OCI-LY3 (cell line): ENCODE data around the gene RNF121.
"Not testable (repeated sequence)": the region's sequence is repeated elsewhere in the genome, so short reads cannot be mapped to it uniquely, and the experiment has no call there.

Experiments used
- H2AFZ ChIP-seq: fragments of 200-600, 300-600 bp; shearing (Covaris generic); 2 replicates; pipeline ENCODE4 v1.6.0; 2014; ENCODE audit warnings: antibody characterized with exemption, low read depth, low read length
- H3K27ac ChIP-seq: fragments of 200-600, 300-600 bp; sonication (generic); 2 replicates; pipeline ENCODE4 v1.5.1; 2014; ENCODE audit warnings: mild to moderate bottlenecking, low read length, moderate library complexity, mixed read lengths
- H3K27me3 ChIP-seq: fragments of 200-600, 300-600 bp; sonication (generic); 2 replicates; pipeline ENCODE4 v1.6.1; 2014; ENCODE audit warnings: low read depth, low read length, mixed read lengths
- H3K36me3 ChIP-seq: fragments of 200-600, 300-600 bp; sonication (generic); replicated peaks from 2 replicates; pipeline ENCODE3; 2014; ENCODE audit warnings: low read depth, low read length, mixed read lengths
- H3K4me1 ChIP-seq: fragments of 300-600, 200-600 bp; sonication (generic); 2 replicates; pipeline ENCODE4 v1.6.1; 2014; ENCODE audit warnings: low read length, mixed read lengths
- H3K4me2 ChIP-seq: fragments of 200-600, 300-600 bp; sonication (generic); 2 replicates; pipeline ENCODE4 v1.6.1; 2014; ENCODE audit warnings: low read length, mixed read lengths
- H3K4me3 ChIP-seq: fragments of 300-600, 200-600 bp; sonication (generic); 2 replicates; pipeline ENCODE4 v1.5.1; 2014; ENCODE audit warnings: antibody characterized with exemption, mild to moderate bottlenecking, low read length, moderate library complexity
- H3K79me2 ChIP-seq: fragments of 300-600, 200-600 bp; shearing (Covaris generic); 2 replicates; pipeline ENCODE4 v1.6.1; 2014; ENCODE audit warnings: mild to moderate bottlenecking, low read length, mixed read lengths
- H3K9ac ChIP-seq: fragments of 300-600, 200-600 bp; shearing (Covaris generic); 2 replicates; pipeline ENCODE4 v1.6.0; 2014; ENCODE audit warnings: mild to moderate bottlenecking, low read length, moderate library complexity
- H3K9me3 ChIP-seq: fragments of 200-600, 300-600 bp; shearing (Covaris generic); 2 replicates; pipeline ENCODE4 v1.6.1; 2014; ENCODE audit warnings: low read length, mixed read lengths; ENCODE audit not compliant: insufficient read depth
- H4K20me1 ChIP-seq: fragments of 200-600, 300-600 bp; sonication (generic); 2 replicates; pipeline ENCODE4 v1.6.1; 2016; ENCODE audit warnings: low read length, mixed read lengths; ENCODE audit not compliant: insufficient read depth
- EZH2phosphoT487 ChIP-seq: fragments of 200-600 bp; shearing (Covaris generic); IDR thresholded peaks from 2 replicates; pipeline ENCODE4 v1.6.1; 2018; ENCODE audit warnings: antibody characterized with exemption, mixed run types, low read depth
- TF ChIP-seq, protein P1 (sequence below): fragments of 200-600, 300-600 bp; sonication (generic); IDR thresholded peaks from 2 replicates; pipeline ENCODE4 v1.5.1; 2014; ENCODE audit warnings: antibody characterized with exemption, low read length, low read depth

RNF121 gene

DNA sequence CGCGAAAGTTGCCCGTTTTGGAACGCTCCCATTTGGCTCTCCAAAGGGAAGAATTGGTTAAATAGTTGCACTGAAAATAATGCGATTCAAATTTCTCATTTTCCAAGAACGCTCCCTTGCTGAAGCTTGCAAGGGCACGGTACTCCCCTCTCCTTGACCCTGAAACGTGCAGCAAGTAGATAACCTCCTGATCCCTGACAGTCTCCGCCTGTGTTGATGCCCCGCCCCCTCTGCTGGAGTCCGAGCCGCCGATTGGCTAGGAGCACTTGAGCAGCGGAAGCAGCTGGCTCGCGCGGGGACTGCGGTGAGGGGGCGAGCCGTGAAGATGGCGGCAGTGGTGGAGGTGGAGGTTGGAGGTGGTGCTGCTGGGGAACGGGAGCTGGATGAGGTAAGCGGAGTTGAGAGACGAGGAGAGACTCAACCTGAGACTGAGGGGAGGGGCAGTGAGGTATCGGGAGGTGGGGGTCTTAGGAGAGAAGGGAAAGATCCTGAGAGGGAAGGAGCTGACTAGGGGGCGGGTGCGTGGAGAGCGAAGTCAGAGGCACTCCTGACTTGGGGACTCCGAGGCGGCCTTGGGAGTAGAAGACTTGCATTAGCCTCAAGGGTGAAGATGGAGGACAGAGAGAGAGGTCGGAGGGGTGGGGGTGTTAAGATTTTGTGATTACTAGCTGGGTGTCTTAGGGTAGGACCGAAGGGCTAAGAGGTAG is at the start of gene RNF121:
Gene RNF121, plus strand, starts transcription at position 310 of the 707 bp plus-strand sequence. Its CDS starts 16 bp downstream, at position 326.
- H3K27me3 ChIP-seq: no peaks in the 10 kb centered on the region
- peaks cover 11% of the 10 kb centered on the region for H3K36me3 ChIP-seq
- peaks cover 48% of the 10 kb centered on the region for H3K4me1 ChIP-seq
- H3K79me2 ChIP-seq: peaks cover 65% of the 10 kb centered on the region
- peak within 1 kb of the TSS; percentile 74 for H3K27ac ChIP-seq
- TF ChIP-seq, protein P1, sequence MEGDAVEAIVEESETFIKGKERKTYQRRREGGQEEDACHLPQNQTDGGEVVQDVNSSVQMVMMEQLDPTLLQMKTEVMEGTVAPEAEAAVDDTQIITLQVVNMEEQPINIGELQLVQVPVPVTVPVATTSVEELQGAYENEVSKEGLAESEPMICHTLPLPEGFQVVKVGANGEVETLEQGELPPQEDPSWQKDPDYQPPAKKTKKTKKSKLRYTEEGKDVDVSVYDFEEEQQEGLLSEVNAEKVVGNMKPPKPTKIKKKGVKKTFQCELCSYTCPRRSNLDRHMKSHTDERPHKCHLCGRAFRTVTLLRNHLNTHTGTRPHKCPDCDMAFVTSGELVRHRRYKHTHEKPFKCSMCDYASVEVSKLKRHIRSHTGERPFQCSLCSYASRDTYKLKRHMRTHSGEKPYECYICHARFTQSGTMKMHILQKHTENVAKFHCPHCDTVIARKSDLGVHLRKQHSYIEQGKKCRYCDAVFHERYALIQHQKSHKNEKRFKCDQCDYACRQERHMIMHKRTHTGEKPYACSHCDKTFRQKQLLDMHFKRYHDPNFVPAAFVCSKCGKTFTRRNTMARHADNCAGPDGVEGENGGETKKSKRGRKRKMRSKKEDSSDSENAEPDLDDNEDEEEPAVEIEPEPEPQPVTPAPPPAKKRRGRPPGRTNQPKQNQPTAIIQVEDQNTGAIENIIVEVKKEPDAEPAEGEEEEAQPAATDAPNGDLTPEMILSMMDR: no peak
- no peak for TF ChIP-seq EZH2phosphoT487
- 0 out of 2 replicates have a peak, but pooled peaks cover 9% of the 10 kb centered on the region for H4K20me1 ChIP-seq
- no peaks in the 10 kb centered on the region for H3K9me3 ChIP-seq
- peak within 1 kb of the TSS; percentile 70 for H3K9ac ChIP-seq
- peak within 1 kb of the TSS; percentile 88 for H3K4me2 ChIP-seq
- H2AFZ ChIP-seq: peak within 1 kb of the TSS; percentile 55
- peak within 1 kb of the TSS; percentile 84 for H3K4me3 ChIP-seq

DNA sequence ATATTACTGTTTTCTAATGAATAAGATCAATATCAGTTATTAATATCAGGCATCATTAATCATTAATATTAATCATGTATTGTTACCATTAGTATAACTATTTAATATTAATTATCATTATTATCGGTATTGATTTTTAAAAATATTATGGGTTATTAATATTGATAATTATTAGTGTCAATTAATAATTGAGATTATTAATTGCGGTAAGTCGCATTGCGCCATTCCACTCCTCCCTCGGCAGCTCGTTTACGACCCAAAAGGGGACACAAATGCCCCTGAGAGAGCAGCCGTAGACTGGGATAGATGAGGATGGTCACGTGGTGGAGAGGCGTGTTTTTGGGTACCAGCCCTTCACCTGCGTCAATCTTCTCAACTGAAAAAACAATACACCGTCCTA is 43.0 kb upstream of the RNF121 start:
- H3K36me3 ChIP-seq, H3K4me2 ChIP-seq, H3K4me1 ChIP-seq, H2AFZ ChIP-seq, H3K27ac ChIP-seq, H3K9me3 ChIP-seq, H3K79me2 ChIP-seq, H4K20me1 ChIP-seq, H3K4me3 ChIP-seq, H3K9ac ChIP-seq, H3K27me3 ChIP-seq: not testable (repeated sequence)

DNA sequence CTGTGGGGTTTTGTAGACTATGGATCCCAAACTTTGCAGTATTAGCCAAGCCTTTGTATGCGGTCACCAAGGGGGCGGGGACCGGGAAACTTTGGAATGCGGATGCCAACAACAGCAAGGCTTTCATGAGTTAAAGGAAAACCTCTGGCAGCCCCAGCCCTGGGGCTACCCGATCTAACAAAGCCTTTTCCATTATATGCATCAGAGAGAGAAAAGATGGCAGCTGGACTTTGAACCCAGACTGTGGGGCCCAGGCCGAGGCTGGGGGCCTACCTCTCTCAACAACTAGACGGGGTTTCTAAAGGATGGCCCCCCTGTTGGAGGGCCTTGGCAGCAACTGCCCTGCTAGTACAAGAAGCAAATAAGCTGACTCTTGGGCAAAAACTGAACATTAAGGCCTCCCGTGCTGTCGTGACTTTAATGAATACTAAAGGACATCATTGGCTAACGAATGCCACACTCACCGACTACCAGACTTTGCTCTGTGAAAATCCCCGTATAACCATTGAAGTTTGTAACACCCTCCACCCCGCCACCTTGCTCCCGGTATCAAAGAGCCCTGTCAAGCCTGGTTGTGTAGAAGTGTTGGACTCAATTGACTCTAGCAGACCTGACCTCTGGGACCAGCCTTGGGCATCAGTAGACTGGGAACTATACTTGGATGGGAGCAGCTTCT is 40.4 kb upstream of the RNF121 start:
- not testable (repeated sequence) for H3K4me2 ChIP-seq, H2AFZ ChIP-seq, H3K9ac ChIP-seq, H3K27ac ChIP-seq, H3K4me1 ChIP-seq, H3K79me2 ChIP-seq, H3K27me3 ChIP-seq, H3K4me3 ChIP-seq, H4K20me1 ChIP-seq, H3K9me3 ChIP-seq, H3K36me3 ChIP-seq

DNA sequence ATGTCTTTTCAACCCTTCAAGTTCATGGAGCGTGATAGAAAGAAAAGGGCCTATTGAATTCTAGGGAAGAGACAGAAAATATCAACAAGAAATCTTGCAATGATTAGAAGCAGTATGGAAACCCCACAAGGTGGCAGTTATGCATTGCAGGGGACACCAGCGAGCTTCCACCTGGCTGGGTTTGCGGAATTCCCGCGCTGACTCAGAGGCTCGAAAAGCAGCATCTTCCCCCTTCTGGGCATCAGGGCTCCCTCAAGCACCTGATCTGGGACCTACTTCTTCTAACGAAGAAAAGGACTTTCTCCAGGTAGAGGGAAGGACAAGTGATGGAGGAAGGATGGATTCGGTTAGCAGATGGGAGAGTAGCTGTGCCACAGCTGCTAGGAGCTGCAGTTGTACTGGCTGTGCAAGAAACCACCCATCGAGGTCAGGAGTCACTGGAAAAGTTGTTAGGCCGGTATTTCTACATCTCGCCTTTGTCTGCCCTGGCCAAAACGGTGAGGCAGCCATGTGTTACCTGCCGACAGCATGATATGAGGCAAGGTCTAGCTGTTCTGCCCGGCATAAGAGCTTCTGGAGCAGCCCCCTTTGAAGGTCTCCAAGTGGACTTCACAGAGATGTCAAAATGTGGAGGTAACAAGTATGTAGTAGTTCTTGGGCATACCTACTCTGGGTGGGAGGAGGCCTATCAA is 39.5 kb upstream of the RNF121 start:
- not testable (repeated sequence) for H3K4me3 ChIP-seq, H3K4me2 ChIP-seq, H4K20me1 ChIP-seq, H3K27ac ChIP-seq, H3K36me3 ChIP-seq, H2AFZ ChIP-seq, H3K4me1 ChIP-seq, H3K9ac ChIP-seq, H3K9me3 ChIP-seq, H3K27me3 ChIP-seq, H3K79me2 ChIP-seq

DNA sequence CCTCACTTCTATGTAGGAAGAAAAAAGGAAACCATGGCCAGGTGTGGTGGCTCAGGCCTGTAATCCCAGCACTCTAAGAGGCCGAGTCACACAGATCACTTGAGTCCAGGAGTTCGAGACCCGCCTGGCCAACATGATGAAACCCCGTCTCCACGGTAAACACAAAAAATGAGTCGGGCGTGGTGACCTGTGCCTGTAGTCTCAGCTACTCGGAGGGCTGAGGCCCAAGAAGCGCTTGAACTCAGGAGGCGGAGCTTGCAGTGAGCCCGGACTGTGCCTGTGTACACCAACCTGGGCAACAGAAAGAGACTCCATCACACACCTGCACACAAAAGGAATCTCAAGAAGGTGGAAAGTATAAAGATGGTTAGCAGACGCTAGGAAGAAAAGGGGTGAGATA is 32.9 kb upstream of the RNF121 start:
- Histone ChIP-seq H3K36me3 (no peaks in the 10 kb centered on the region), H3K9me3 (no peaks in the 10 kb centered on the region), H3K9ac (no peak overlapping the region), H4K20me1 (no peaks in the 10 kb centered on the region), H3K79me2 (no peaks in the 10 kb centered on the region), H3K4me2 (no peak overlapping the region), H3K4me3 (no peak overlapping the region), H3K27me3 (no peaks in the 10 kb centered on the region), H2AFZ (no peak overlapping the region), H3K4me1 (no peaks in the 10 kb centered on the region), H3K27ac (no peak overlapping the region)
- TF ChIP-seq, protein P1: no peak
- no peak for TF ChIP-seq EZH2phosphoT487

DNA sequence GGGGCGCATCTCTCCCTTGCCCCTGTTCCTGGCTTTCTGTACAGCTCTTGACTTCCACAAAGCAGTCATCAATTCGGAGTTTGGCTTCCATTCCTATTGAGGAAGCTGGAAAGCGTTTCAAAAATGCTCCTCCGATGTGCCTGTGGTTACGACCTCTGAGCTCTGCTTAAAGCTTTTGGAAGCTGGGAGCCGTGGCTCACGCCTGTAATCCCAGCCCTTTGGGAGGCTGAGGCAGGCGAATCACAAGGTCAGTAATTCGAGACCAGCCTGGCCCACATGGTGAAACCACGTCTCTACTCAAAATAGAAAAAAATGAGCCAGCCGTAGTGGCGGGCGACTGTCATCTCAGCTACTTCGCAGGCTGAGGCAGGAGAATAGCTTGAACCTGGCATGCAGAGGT is 27.7 kb upstream of the RNF121 start:
- not testable (repeated sequence) for H3K9me3 ChIP-seq, H3K9ac ChIP-seq, H4K20me1 ChIP-seq, H3K27ac ChIP-seq, H3K4me3 ChIP-seq, H3K79me2 ChIP-seq, H3K27me3 ChIP-seq, H3K36me3 ChIP-seq, H3K4me1 ChIP-seq, H3K4me2 ChIP-seq, H2AFZ ChIP-seq
